Heart left ventricle (tissue), 16 donors: ENCODE measurements around the gene CXCL11. TPM values are rescaled to one million over a fixed set of nuclear protein-coding genes. Genes with fewer than 3 reads are reported as not detected.

Source experiments
- ATAC-seq, 4 donors: fragments of 200-7000 bp; cut with Tn5 transposase; one replicate each; pipeline ENCODE4 v1.9.1; 2020 to 2022; ENCODE audit warnings: moderate library complexity in 4 of 4, mild to moderate bottlenecking in 3 of 4, moderate number of reproducible peaks in 1 of 4
- DNase-seq, 5 donors: peaks; one replicate each; pipeline ENCODE4 v3.0.0-alpha.2; 2020
- H3K27ac ChIP-seq, 12 donors: fragments of 200-600 bp; sonication (generic) in 4 of 12; one replicate each; pipeline versions ENCODE4 v1.5.0 to v1.8.0; 2016 to 2022; ENCODE audit warnings: mild to moderate bottlenecking in 2 of 12
- H3K27me3 ChIP-seq, 9 donors: fragments of 200-600 bp; sonication (generic) in 2 of 9; one replicate each; pipeline versions ENCODE4 v1.5.1 to v1.8.0; 2016 to 2022; ENCODE audit warnings: mild to moderate bottlenecking in 3 of 9
- H3K36me3 ChIP-seq, 9 donors: fragments of 200-600 bp; sonication (generic) in 2 of 9; one replicate each; pipeline versions ENCODE4 v1.5.0 to v1.8.0; 2018 to 2022; ENCODE audit warnings: mild to moderate bottlenecking in 2 of 9
- H3K4me1 ChIP-seq, 12 donors: fragments of 200-600 bp; sonication (generic) in 4 of 12; one replicate each; pipeline versions ENCODE4 v1.5.0 to v1.8.0; 2016 to 2022; ENCODE audit warnings: mild to moderate bottlenecking in 3 of 12
- H3K4me3 ChIP-seq, 12 donors: fragments of 200-600 bp; sonication (generic) in 4 of 12; one replicate each; pipeline versions ENCODE4 v1.5.0 to v1.8.0; 2017 to 2022; ENCODE audit warnings: mild to moderate bottlenecking in 9 of 12, moderate library complexity in 4 of 12
- H3K9me3 ChIP-seq, 12 donors: fragments of 200-600 bp; sonication (generic) in 4 of 12; one replicate each; pipeline versions ENCODE4 v1.5.0 to v1.8.0; 2016 to 2022; ENCODE audit warnings: mild to moderate bottlenecking in 1 of 12
- POLR2A ChIP-seq, 2 donors: fragments of 450-650 bp; IDR thresholded peaks; one replicate each; pipeline ENCODE4 v1.6.1; 2017; ENCODE audit warnings: antibody characterized with exemption in 2 of 2, mild to moderate bottlenecking in 2 of 2, moderate library complexity in 2 of 2
- WGBS, 4 donors: extraction: QIAGEN DNeasy Blood & Tissue Kit in 2 of 4; methylation state at CpG; one replicate each; pipeline versions ENCODE4 v1.1.5 to v1.1.7; 2013 to 2018; 5-methylcytosine and 5-hydroxymethylcytosine counted together
- intact Hi-C, 10 donors: fragments of 100-400 bp; cut with DNase I; formaldehyde crosslinking; loops; one replicate each; pipeline versions ENCODE4 v1.11.1 to v1.14.2; 2022
- polyA plus RNA-seq, 2 donors: library from polyadenylated mRNA; stranded (reverse); fragments of 200-250 nt; gene quantifications; one replicate each; pipeline ENCODE4 v1.2.3, GENCODE V29; 2013
- total RNA-seq, 9 donors: library from RNA; depleted of rRNA in 2 of 9; stranded (reverse); fragments of >200 nt in 2 of 9; fragmentation: NEBNext Ultra II Directional in 3 of 9; extraction: Animal tissue kit (Norgen Biotek cat#: 25700) in 3 of 9; gene quantifications; one replicate each; pipeline versions ENCODE4 v1.1.0 to v1.2.4, GENCODE V29; 2016 to 2023
- TF ChIP-seq, protein P1 (sequence below), 12 donors: fragments of 200-600 bp; sonication (generic) in 4 of 12; IDR thresholded peaks; one replicate each; pipeline versions ENCODE4 v1.5.0 to v1.8.0; 2018 to 2022; ENCODE audit warnings: antibody characterized with exemption in 12 of 12, mild to moderate bottlenecking in 5 of 12
- donor health status: ischemic (EF 13 %, LVEDD 7.1; RV severe dilation, severe dysfunction).
- donor health status: healthy with polysubstance abuse.
- donor health status: DM: no; HTN: yes; CAD: no.
- donor health status: DM: no; HTN: no; CAD: no.
- donor health status: ischemic (EF 25% LVEDD 6.9; RV normal size, moderate dysfunction).
- donor health status: ischemic (EF 25% LVEDD 5.7; RV mildly dilated, moderate dysfunction).
- donor health status: healthy.
- donor health status: DM: yes; HTN: yes; CAD: no.
- donor health status: ischemic (EF 35%, LVEDD 5.7; RV mildly dilated, moderate dysfunction).
- donor health status: nonischemic (EF 11% LVEDD 7.7; RV severe dilation, severe dysfunction).
- donor health status: DM: yes; HTN: yes; CAD: no.
- donor health status: PGD.
- donor health status: ischemic (EF 29% LVEDD 5.4; RV normal size, mild dysfunction).
- donor health status: nonischemic (EF 23%, LVEDD 6.1; RV moderate dilation, normal function).

CXCL11 gene
- total and polyA plus RNA-seq, 11 donors, result 0.06 to 70.7 (median 1.8) TPM; not detected in 7

GRCh38 chr4:75997946-75998345, 37.9 kb downstream of the CXCL11 start:
- DNase-seq, result no peak
- intact Hi-C loops, result loop anchor here in 7 of 10 donors (2.0 to 10.0 kb wide), 5 partner anchors 63 to 507 kb away; partner anchors contain the start of gene NUP54 (in 1 of the 7)

DNA sequence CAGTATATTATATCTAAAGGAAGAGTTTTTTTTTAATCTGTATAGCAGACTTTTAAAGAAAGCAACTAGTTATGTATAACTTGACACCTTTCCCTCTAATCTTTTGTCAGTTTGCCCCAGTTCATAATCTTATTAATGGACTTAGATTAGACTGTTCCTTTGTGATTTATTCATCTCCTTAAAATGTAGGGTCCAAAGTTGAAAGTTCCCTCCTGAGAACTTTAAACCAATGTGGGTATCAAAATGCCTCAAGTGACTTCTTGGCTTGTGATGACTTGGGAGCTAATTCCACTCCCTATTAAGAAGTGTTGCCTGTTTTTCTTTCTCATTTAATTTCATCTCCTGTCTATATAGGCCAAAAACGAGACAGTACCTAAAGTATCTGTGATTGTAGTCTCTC, 38.8 kb downstream of the CXCL11 start:
- Histone ChIP-seq H3K27me3 (no peaks in the 10 kb centered on the region), H3K9me3 (no peaks in the 10 kb centered on the region), H3K27ac (no peak overlapping the region), H3K4me3 (no peak overlapping the region), H3K4me1 (peaks cover 0 to 8% (median 0%) of the 10 kb centered on the region in 12 donors), H3K36me3 (no peaks in the 10 kb centered on the region)
- intact Hi-C loops, result loop anchor here in 5 of 10 donors (2.0 to 10.0 kb wide), 4 partner anchors 70 to 508 kb away; partner anchors contain the start of gene NUP54 (in 1 of the 5)
- no peak for TF ChIP-seq POLR2A (IDR thresholded peaks at IDR 0.05)
- TF ChIP-seq, protein P1, sequence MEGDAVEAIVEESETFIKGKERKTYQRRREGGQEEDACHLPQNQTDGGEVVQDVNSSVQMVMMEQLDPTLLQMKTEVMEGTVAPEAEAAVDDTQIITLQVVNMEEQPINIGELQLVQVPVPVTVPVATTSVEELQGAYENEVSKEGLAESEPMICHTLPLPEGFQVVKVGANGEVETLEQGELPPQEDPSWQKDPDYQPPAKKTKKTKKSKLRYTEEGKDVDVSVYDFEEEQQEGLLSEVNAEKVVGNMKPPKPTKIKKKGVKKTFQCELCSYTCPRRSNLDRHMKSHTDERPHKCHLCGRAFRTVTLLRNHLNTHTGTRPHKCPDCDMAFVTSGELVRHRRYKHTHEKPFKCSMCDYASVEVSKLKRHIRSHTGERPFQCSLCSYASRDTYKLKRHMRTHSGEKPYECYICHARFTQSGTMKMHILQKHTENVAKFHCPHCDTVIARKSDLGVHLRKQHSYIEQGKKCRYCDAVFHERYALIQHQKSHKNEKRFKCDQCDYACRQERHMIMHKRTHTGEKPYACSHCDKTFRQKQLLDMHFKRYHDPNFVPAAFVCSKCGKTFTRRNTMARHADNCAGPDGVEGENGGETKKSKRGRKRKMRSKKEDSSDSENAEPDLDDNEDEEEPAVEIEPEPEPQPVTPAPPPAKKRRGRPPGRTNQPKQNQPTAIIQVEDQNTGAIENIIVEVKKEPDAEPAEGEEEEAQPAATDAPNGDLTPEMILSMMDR (IDR thresholded peaks at IDR 0.05), result no peak
- no peak for ATAC-seq
- DNase-seq, result no peak
- 74 to 82% (median 76%) methylated on average over 1 of the region's 1 CpG for WGBS, 4 donors

More at GRCh38 chr4:75997946-75998345, 37.9 kb downstream of the CXCL11 start:
- Histone ChIP-seq H3K4me1 (peaks cover 0 to 16% (median 4%) of the 10 kb centered on the region in 12 donors), H3K9me3 (no peaks in the 10 kb centered on the region), H3K27me3 (no peaks in the 10 kb centered on the region), H3K27ac (no peak overlapping the region), H3K36me3 (no peaks in the 10 kb centered on the region), H3K4me3 (no peak overlapping the region)
- no peak for ATAC-seq
- TF ChIP-seq, protein P1 (IDR thresholded peaks at IDR 0.05), result no peak
- TF ChIP-seq POLR2A (IDR thresholded peaks at IDR 0.05), result no peak
- WGBS, 4 donors, result 82 to 97% (median 89%) methylated on average over 2 of the region's 2 CpGs

- 5 to 13% (median 6%) methylated on average over 5 of the region's 5 CpGs for WGBS, 4 donors
- H3K4me3 ChIP-seq, result no peak overlapping the region
- intact Hi-C loops, result loop anchor here in 8 of 10 donors (1.0 to 10.0 kb wide), 7 partner anchors 71 to 509 kb away; partner anchors contain the start of gene NUP54 (in 1 of the 8)
Observed at GRCh38 chr4:75995727-75996126, 40.1 kb downstream of the CXCL11 start.

DNA sequence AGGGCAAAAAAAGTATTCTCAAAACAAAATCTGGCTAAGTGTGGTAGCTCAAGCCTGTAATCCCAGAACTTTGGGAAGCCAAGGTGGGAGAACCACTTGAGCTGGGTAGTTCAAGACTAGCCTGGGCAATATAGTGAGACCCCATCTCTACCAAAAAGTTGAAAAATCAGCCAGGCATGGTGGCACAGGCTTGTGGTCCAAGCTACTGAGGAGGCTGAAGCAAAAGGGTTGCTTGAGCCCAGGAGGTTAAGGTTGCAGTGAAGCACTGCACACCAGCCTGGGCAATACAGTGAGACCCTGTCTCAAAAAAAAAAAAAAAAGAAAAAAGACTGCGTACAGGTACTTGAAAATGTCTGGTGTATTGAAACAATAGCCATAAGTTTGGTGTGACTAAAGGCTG, 43.4 kb downstream of the CXCL11 start:
- no peak for ATAC-seq
- peaks cover 0 to 29% (median 18%) of the 10 kb centered on the region in 12 donors for H3K4me1 ChIP-seq
- H3K36me3 ChIP-seq, result no peaks in the 10 kb centered on the region
- H3K9me3 ChIP-seq, result no peaks in the 10 kb centered on the region
- WGBS, 4 donors, result 87 to 91% (median 88%) methylated on average over 1 of the region's 1 CpG
- H3K4me3 ChIP-seq, result no peak overlapping the region
- H3K27ac ChIP-seq, result no peak overlapping the region
- no peaks in the 10 kb centered on the region for H3K27me3 ChIP-seq
- intact Hi-C loops, result loop anchor here in 4 of 10 donors (5.0 to 10.0 kb wide), 4 partner anchors 95 to 512 kb away; partner anchors contain the start of gene NUP54 (in 2 of the 4)
- no peak for TF ChIP-seq POLR2A (IDR thresholded peaks at IDR 0.05)
- TF ChIP-seq, protein P1 (IDR thresholded peaks at IDR 0.05), result no peak
- no peak for DNase-seq

More at GRCh38 chr4:75995727-75996126, 40.1 kb downstream of the CXCL11 start:
- H3K27me3 ChIP-seq, result no peaks in the 10 kb centered on the region
- H3K9me3 ChIP-seq, result no peaks in the 10 kb centered on the region
- DNase-seq, result no peak
- H3K27ac ChIP-seq, result no peak overlapping the region
- no peak for TF ChIP-seq POLR2A (IDR thresholded peaks at IDR 0.05)
- TF ChIP-seq, protein P1 (IDR thresholded peaks at IDR 0.05), result peak; percentile 55 to 85 (median 72)
- no peaks in the 10 kb centered on the region for H3K36me3 ChIP-seq
- no peak for ATAC-seq
- H3K4me1 ChIP-seq, result peaks cover 0 to 6% (median 0%) of the 10 kb centered on the region in 12 donors
